GM13977 (cell line): ENCODE measurements around the gene PRTFDC1.

Experiments used
- DNase-seq: peaks from one replicate; pipeline ENCODE4 v3.0.0; 2012; ENCODE audit warnings: low spot score
- in situ Hi-C: fragments of 300-500 bp; cut with MboI; formaldehyde crosslinking; loops from one replicate; pipeline ENCODE4 v1.12.0; 2022; ENCODE audit warnings: low sequenced_read_pairs, low pct_unique_long_range_greater_than_20kb, mixed read lengths, inconsistent platforms; ENCODE audit not compliant: unreplicated experiment
- TF ChIP-seq, protein P1 (sequence below): IDR thresholded peaks from 2 replicates; pipeline ENCODE4 v1.5.1; 2012; ENCODE audit warnings: mild to moderate bottlenecking, control low read depth; ENCODE audit not compliant: insufficient read depth; ENCODE audit errors: extremely low read depth, missing control alignments

The PRTFDC1 gene

DNA sequence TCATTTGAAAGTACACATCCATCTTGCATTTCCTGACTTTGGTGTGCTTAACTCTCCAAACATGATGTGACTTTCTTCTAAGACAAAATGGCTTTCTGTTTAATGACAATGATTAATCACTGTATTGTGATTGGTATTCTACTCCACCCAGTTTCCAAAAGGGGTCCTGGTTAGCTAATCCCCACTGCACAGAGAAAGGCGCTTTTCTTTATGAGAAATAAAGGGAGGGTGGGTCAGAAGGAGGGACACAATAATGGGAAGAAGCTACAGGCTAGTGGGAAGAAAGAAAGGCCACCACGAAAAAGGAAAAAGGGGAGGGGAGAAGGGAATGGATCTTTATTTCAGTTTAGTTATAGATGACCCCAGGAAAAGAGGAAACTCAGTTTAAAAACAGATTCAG, 69.2 kb downstream of the PRTFDC1 start:
- in situ Hi-C loops, result no loop called here
- TF ChIP-seq, protein P1, sequence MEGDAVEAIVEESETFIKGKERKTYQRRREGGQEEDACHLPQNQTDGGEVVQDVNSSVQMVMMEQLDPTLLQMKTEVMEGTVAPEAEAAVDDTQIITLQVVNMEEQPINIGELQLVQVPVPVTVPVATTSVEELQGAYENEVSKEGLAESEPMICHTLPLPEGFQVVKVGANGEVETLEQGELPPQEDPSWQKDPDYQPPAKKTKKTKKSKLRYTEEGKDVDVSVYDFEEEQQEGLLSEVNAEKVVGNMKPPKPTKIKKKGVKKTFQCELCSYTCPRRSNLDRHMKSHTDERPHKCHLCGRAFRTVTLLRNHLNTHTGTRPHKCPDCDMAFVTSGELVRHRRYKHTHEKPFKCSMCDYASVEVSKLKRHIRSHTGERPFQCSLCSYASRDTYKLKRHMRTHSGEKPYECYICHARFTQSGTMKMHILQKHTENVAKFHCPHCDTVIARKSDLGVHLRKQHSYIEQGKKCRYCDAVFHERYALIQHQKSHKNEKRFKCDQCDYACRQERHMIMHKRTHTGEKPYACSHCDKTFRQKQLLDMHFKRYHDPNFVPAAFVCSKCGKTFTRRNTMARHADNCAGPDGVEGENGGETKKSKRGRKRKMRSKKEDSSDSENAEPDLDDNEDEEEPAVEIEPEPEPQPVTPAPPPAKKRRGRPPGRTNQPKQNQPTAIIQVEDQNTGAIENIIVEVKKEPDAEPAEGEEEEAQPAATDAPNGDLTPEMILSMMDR, result no peak
- DNase-seq, result no peak

- in situ Hi-C loops, result no loop called here
- DNase-seq, result no peak
- TF ChIP-seq, protein P1, result no peak
These were observed 70.2 kb downstream of the PRTFDC1 start for GRCh38 chr10:24882047-24882698.

DNA sequence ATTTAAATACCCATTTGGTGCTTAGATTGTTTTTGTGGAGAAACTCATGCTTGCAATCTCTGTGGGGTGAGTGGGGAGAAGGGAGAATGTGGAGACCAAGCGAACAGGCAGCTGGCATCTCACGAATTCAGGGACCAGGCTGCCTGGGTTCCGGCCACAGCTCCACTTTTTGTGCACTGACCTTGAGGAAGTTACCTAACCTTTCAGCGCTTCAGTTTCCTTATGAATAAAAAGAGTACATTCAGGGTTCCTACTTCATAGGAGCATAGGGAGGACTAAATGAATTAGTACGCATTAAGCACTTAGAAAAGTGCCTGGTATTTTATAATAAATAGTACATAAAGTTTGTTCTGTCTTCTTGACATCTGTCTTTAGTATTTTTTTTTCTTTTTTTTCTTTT, 72.5 kb downstream of the PRTFDC1 start:
- no peak for DNase-seq
- TF ChIP-seq, protein P1, result no peak
- in situ Hi-C loops, result no loop called here

DNA sequence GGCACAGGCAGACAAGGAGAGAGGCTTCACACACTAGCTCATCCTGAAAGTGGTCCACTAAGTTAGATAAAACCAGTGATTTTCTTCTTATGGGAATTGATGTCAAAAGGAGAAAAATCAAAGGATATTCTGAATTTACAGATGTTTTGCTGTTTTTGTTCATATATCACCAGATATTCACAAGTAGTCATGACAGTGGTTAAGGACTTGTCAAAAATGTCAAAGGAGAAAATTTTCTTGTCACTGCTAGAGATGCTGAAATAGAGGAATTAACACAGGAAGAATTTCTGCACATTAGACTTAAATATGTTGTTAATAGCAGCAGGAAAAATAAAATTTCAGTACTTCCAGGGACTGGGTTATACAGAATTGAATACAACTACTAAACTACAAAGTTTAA, 78.3 kb downstream of the PRTFDC1 start:
- TF ChIP-seq, protein P1, result no peak
- in situ Hi-C loops, result no loop called here
- DNase-seq, result no peak

GRCh38 chr10:24873281-24873683, 79.1 kb downstream of the PRTFDC1 start:
- in situ Hi-C loops, result no loop called here

GRCh38 chr10:24872790-24873182, 79.6 kb downstream of the PRTFDC1 start:
- no peak for DNase-seq
- in situ Hi-C loops, result no loop called here
- TF ChIP-seq, protein P1, result no peak

More at GRCh38 chr10:24873281-24873683, 79.1 kb downstream of the PRTFDC1 start:
- TF ChIP-seq, protein P1, result no peak
- no peak for DNase-seq
